T-helper 1 cell (primary cell): ENCODE measurements around the gene ALDH1B1.
"Not testable (repeated sequence)": the region's sequence is repeated elsewhere in the genome, so short reads cannot be mapped to it uniquely, and the experiment has no call there.

ENCODE experiments used
- DNase-seq, 5 donors: peaks; one replicate each; pipeline ENCODE4 v3.0.0-alpha.2; 2012 to 2020

ALDH1B1 gene

DNA sequence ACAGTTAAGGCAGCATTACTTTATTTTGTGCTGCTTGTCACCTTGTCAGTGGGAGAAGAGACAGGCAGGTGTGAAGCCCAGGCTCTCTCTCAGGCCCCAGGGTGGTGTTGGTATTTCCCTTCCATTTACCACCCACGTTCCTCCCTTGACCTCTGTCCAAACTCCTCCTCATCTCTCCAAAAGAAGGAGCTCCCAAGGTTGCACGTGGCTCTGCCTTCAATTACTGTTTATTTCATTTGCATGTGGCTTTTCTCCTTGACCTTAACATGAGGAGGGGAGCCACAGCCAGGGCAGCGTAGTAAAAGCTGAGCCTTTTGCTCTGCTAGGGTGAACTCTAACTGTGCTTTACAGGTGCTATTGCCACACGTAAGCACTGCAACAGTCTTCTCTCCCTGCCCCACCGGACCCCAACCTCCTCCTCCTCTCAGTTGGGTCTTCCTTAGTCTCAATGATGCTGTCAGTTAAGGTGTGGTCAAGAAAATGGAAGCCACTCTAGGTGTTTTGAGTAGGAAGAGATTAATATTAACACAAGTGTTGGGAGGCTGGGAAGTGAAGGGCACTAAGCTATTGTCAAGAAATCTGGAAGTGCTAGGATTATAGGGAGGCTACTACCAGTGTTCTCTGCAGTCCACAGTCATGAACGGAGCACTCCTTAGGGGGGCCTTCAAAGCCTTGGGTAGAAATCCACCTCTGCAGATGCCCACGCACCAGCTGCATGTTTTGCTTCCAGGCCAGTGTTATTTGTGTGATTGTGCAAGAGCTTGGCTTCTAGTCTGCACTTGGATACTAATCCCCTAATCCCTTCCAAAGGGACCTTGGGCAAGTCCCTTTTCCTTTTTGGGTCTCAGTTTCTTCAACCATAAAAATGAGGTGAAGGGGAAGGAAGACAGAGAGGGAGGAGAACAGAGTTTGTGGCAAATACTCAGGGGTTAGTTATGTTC, 3.9 kb upstream of the ALDH1B1 start:
- no peak for DNase-seq

DNA sequence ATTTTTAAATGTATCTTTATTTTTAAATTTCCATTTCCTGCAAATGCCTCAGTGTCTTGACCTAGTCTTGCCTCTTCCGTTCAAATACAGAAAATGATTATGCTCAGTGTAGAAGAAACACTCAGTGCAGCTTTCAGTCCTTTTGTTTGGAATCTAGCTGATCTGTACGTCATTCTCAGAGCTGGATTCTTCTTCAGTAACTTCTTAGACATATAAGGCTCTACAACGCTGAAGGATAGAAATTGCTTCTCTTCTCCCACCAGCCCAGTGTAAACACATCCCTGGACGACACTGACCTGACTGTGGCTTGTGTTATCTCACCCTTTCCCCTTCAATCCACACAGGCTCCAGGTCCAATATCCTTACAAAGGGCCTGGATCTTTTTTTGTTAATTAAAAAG, 3.2 kb upstream of the ALDH1B1 start:
- no peak for DNase-seq

DNA sequence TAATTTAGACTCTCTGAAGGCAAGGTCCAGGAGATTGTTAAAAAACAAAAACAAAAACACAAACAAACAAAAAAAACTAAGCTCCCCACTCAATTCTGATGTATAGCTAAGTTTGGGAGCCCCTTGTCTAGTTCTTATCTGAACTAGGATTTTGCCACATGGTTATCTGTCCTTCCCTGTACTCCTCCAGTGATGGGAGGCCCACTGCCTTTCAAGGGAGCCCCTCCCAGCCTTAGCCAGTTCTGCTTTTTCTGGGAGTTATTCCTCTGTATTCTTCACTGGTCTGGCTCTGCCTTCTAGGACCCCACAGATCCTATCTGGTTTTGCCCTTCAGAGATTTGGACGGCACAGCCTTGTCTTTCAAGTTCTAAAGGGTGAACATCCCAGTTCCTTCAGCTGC, 2.1 kb upstream of the ALDH1B1 start:
- no peak for DNase-seq

DNA sequence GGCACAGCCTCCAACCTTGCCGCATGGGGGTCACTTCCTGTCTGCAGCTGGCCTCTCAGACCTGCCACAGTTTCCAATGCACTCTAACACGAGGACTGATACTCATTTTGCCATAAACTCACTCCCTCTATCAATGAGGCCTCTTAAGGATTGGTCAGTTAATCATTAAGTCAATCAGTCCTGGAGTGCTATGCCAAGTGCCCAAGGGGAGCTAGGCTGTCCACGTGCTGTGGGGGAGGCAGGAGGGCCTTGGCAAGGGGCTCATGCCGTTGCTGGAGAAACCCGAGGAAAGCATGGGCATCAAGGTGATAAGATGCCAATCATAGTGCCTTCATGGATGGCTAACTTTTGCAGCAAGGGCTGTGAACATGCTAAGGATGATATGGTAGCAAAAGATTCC, 1.7 kb upstream of the ALDH1B1 start:
- DNase-seq: no peak

DNA sequence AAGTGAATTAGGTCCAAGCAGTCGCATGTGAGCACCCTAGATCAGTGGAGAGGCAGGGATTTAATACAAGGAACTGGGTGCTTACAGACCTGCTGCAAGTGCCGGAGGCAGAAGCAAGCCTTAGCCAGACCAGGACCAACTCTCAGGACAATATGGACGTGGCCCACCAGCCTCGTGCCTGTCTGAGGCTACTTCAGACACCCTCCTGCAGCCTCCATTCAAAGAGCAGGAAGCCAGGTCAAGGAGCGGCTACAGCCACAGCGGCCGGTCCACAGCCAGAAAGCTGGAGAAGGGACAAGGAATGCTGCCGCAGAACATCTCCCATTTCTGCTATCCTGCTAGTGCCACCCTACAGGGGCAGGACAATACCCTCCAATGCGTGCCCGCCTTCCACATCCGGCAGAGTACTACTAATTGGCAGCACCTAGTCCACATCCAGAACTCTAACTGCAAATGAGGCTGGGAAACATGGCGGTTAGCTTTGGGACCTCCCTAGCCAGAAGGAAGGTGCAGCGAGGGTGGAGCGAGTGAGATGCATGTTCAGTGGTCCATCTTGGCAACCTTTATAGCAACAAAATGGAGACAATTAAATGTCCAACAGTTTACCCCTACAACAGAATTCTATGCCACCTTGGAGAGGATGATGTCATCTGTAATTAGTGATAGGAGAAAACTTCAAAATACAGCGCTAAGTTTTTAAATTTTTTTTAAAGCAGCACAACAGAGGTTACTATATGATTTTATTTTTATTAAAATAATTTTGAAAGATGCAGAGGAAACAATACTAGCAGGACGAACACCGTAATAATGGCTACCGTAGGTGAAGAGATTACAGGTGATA, 1.0 kb upstream of the ALDH1B1 start:
- no peak for DNase-seq

DNA sequence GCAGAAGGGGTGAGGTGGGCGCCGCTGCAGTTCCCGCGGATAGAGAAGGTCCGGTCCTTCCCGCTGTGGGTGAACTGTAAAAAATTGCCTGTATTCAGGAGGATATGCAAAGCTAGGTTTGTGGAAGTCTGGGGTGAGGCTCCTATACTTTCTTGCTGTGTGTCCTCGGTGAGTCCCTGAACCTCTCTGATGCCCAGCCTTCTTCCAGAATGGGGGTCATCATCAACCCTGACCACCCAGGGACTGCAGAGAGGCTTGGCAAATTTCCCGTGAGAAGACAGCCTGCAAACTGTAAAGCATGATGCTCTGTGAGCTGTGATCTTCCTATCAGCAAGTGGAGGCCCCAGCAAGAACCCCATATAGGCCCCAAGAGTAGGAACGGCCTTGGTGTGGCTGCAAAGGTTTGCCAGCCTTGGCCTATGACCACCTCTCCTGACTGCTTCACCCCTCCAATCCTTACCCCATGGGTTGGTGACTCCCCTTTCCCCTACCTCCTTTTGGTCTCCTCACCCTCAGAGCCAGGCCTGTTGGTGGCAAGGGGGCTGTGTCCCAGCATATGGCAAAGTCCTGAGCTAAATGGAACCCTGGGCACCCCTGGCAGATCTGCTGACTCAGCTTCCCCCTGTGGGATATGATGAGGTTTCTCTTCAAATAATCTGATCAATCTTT, 760 bp downstream of the ALDH1B1 start:
- no peak for DNase-seq

DNA sequence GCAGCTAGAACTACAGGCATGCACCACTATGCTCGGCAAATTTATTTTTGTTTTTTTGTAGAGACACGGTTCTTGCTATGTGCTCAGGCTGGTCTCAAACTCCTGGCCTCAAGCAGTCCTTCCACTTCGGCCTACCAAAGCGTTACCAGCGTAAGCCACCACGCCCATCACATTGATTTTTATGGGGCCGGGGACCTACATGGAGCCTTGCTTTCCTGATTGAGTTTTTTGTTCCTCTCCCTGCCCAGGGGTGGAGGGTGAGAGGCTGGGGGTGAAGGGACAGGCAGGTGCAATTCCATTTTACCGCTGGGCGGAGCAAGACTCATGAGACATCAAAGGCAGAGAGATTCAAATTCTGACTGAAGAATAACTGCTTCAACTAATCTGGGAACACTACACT, 1.9 kb downstream of the ALDH1B1 start:
- DNase-seq: no peak

DNA sequence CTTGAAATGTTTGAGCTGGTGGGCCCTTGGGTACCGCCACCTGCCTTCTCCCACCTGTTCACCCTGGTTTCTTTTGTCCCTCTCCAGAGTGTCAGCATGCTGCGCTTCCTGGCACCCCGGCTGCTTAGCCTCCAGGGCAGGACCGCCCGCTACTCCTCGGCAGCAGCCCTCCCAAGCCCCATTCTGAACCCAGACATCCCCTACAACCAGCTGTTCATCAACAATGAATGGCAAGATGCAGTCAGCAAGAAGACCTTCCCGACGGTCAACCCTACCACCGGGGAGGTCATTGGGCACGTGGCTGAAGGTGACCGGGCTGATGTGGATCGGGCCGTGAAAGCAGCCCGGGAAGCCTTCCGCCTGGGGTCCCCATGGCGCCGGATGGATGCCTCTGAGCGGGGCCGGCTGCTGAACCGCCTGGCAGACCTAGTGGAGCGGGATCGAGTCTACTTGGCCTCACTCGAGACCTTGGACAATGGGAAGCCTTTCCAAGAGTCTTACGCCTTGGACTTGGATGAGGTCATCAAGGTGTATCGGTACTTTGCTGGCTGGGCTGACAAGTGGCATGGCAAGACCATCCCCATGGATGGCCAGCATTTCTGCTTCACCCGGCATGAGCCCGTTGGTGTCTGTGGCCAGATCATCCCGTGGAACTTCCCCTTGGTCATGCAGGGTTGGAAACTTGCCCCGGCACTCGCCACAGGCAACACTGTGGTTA, 3.3 kb downstream of the ALDH1B1 start:
- no peak for DNase-seq

DNA sequence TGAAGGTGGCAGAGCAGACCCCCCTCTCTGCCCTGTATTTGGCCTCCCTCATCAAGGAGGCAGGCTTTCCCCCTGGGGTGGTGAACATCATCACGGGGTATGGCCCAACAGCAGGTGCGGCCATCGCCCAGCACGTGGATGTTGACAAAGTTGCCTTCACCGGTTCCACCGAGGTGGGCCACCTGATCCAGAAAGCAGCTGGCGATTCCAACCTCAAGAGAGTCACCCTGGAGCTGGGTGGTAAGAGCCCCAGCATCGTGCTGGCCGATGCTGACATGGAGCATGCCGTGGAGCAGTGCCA, 3.8 kb downstream of the ALDH1B1 start:
- DNase-seq: no peak

DNA sequence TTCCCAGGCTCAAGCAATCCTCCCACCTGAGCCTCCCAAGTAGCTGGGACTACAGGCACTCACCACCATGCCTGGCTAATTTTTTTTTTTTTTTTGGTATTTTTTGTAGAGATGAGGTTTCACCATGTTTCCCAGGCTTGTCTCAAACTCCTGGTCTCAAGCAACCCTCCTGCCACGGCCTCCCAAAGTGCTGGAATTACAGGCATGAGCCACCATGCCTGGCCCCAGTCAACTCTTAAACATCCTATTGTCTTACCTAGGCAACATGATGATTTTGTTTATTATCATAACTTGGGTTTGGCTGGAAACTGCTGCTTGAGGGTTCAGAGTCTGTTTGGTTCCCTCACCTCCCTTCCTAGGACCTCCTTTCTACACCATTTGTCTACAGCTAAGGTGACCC, 6.7 kb downstream of the ALDH1B1 start:
- not testable (repeated sequence) for DNase-seq

DNA sequence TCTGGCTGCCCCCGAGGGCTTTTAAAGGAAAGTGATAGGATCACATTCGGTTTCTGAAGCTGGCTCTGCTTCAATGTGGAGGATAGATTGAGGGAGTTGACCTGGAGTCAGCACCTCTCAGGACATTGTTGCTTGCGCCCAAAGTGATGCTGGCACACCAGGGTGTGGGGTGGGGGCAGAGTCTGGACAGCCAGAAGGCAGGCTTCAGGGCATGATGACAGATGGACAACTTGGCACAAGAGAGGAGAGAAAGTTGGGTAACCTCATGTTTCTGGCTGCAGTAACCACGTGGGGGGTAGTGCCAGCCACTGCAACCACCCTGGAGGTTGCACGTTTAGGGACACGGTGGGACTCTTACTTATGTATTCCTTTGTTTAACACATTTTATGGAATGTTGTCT, 9.5 kb downstream of the ALDH1B1 start:
- no peak for DNase-seq

DNA sequence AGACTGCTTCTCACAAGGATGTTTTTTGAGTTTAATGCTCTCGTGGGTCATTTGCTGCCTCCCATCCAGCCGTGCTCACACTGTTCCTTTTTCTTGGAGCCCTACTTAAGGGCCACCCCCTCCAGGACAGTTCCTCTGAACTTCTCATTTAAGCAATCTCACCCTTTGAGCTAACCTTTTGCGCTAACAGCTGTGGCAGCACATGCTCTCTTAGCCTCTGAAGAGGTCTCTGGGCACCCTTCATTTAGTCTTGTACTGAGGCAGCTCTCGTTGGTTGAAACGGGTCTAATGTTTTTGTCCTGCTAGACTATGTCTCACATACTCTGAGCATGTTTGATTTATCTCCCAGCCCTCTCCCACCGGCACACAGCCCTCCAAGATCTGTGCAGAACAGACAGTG, 11.8 kb downstream of the ALDH1B1 start:
- DNase-seq: no peak

DNA sequence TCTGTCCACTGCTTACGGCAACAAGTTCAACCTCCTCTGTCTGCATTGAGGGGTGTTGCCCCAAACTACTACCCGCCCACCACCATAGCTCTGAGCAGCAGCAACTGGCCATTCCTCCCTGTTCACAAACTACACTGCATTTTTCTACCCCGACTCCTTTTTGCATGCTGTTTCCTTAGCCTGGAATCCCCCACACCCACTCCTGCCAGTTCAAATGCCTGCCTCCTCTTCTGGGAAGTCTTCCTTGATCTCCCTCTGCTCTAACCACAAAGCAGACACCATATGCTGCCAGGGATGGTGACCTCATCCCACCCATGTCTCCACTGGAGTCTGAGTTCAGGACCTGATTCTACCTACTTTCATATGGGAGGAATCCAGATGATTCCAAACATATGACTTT, 13.3 kb downstream of the ALDH1B1 start:
- DNase-seq: no peak

DNA sequence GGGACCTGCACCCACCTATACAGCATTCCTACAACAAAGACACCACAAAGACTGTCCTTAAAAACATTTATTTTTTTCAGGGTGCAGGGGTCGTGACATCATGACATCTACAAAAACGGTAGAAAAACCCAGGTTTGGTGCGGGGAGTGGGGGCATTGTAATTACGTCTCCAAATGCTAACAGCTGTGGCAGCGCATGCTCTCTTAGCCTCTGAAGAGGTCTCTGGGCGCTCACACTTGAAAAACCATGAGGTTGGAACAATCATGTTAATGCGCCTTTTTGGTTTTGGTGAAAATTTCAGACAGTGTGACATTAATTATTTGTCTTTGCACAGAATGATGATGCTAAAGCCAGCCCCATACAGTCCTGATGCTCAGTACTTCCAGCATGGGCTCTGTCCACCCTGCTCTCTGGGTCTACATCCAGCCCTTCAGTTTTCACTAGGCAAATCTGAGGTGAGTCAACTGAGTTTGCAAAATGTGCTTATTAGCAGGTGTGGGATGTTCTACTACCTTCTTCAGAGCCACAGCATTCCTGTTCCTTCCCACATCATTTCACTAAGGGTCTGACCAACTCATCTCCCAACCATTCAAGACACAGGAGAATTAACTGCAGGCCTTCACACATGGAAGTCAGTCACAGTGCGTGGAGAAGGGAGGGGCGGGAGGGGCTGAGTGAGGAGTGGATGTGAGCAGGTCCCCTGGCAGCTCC, 14.1 kb downstream of the ALDH1B1 start:
- no peak for DNase-seq

DNA sequence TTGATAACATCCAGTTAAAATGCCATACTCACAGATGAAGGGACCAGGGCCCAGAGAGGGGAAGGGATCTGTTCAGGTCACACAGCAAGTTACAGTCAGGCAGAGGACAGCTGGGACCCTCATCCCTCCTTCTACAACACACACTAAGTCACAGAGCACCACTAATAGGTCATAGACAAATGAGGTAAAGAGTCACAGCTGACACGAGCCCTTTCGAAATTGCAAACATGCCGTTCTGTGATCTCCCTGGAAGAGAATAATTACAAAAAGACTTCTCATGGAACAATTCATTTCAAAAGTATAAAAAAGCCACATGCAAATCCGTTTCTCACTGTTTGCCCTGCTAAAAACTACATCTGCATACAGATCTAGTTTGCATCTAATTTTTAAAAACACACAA, 16.2 kb downstream of the ALDH1B1 start:
- DNase-seq: no peak

DNA sequence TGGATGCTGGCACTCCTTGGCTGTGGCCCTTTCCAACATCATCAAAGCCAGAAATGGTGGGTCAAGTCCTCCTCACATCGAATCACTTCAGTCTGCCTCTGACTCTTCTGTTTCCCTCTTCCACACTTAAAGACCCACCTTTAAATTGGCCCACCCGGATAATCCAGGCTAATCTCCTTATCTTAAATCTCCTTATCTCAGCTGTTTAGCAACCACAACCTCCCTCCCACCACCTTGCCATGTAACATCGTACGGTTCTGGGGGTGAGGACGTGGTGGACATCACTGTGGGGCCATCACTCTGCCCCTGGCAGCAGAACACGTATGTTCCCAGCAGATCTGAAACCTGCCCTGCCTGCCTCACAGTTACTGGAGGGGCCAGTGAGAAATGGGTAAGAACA, 20.2 kb downstream of the ALDH1B1 start:
- no peak for DNase-seq

DNA sequence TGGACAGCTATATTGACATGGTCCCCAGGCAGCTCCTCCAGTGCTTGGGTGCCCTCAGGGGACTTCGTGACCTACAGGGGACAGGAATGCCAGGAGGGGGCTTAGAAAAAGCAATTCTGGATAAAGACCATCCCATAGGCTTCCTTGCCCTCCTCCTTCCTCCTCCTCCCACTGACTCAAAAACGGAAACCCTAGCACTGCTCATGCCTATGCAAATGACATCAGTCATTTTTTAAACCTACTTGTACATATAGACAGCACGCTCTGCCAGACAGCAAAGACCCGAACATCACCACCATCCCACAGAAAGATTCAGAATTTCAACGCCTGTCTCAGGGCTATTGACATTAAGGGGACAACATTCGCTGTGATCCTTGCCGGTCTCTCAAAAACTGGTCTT, 20.8 kb downstream of the ALDH1B1 start:
- no peak for DNase-seq

DNA sequence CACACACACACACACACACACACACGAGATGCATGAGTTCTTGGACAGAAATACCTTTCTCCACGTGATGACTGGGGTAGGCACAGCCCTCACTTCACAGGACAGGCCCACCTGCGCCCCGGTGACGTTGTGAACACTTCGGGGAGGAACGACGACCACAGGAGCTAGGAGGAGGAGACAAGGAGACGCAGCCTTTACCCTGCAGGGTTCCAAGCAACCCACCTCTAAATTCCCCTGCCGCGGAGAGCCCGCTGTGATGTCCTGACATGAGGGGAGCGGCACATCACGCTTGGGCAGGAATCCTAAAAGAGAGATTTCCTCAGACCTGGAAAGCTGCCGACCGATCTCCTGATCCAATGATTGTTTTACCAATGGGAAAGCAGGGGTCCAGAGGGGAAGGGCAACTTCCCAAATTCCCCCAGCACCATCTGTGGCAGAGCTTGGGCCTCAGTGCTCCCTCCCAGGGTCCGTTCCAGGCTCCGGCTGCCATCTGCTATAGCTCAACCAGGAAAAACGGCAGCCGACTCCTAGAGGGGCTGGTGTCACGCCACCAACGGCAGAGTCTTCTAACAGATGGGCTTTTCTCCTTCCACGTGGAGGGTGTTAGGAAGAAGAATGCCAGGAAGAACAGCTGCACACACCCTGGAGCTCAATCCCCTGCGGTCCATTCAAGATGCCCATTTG, 21.7 kb downstream of the ALDH1B1 start:
- DNase-seq: no peak

DNA sequence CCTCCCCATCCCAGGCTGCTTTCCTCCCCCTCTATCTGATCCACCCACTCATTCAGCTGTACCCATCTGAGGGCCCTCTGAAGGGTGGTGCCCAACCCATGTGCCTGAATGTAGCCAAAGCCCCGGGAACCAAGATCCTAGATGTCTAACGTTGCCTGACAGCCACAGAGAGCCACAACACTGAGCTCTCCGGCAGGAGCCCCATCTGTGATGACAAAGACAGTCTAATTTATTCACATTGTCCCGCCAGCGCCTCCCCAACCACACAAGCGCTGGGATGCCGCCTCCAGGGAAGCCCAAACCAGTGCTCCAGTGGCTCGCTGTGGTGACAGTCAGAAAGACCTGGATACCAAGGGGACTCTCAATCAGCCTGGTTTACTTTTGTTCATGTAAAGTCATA, 23.4 kb downstream of the ALDH1B1 start:
- DNase-seq: no peak

DNA sequence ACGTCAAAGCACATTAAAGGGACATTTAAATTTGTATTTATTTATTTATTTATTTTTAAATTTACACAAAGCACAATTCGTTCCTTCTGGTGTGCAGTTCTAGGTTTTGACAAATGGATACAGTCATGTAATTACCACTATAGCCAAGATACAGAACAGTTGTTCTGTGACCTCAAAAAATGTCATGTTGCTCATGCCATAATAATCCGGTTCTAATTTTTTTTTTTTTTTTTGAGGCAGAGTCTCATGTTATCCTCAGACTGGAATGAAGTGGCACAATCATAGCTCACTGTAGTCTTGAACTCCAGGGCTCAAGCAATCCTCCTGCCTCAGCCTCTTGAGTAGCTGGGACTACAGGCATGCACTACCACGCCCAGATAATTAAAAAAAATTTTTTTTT, 24.0 kb downstream of the ALDH1B1 start:
- no peak for DNase-seq
